ENCODE measurements around the gene CFAP20DC. TPM values are rescaled to one million over a fixed set of nuclear protein-coding genes. Genes with fewer than 3 reads are reported as not detected.

The CFAP20DC gene
- total RNA-seq, 1 experiment from 2014 or later, result 4.5 TPM

DNA sequence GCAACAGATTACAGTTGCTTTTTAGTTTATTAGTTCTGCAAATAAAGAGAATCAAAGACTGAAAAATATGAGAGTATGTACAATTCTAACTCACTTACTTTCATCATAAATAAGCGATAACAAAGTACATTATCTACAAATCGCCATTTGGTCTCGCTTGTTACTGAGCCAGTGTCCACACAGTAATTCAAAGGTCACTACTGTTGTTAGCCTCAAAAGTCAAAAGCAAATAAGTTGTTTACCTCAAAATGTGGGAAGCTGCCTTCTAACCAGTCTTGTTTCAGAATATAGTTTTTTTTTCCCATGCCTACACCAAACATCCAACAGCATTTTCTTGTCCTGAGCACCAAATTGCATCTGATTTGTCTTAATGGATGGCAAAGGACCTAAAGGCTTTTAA lies 255.9 kb downstream of the CFAP20DC start:
- H3K23ac ChIP-seq (ENCODE audit: insufficient read length, low read depth, low read length), result no peak overlapping the region
- H3T11ph ChIP-seq (ENCODE audit: low read length), result no peak overlapping the region
- no peaks in the 10 kb centered on the region for H3K23me2 ChIP-seq (ENCODE audit: insufficient read length, low read depth, low read length, poor library complexity, severe bottlenecking)
- H4K8ac ChIP-seq (replicated peaks; ENCODE audit: insufficient read length, low read depth, low read length), result no peak overlapping the region
- Mint-ChIP-seq H3K27me3 (ENCODE audit: low read depth) (no peaks in the 10 kb centered on the region), H3K9me3 (no peaks in the 10 kb centered on the region), H3K4me1 (peaks cover 11 to 14% of the 10 kb centered on the region in 2 experiments), H3K36me3 (ENCODE audit: insufficient read depth in 1 of 3, low read depth in 3 of 3) (peaks cover 0 to 12% (median 0%) of the 10 kb centered on the region in 3 experiments; a peak in 2 of 7 replicates), H3K4me3 (no peak overlapping the region), H3K27ac (no peak overlapping the region)
- H4K5ac ChIP-seq (ENCODE audit: insufficient read length, low read depth, low read length), result no peak overlapping the region
- H3K79me2 ChIP-seq (ENCODE audit: insufficient read depth, low read length), result no peaks in the 10 kb centered on the region
- H2BK20ac ChIP-seq (ENCODE audit: low read depth, low read length, poor library complexity, severe bottlenecking), result no peak overlapping the region
- H2BK120ac ChIP-seq (ENCODE audit: low read depth, low read length, poor library complexity, severe bottlenecking), result no peak overlapping the region
- H2BK15ac ChIP-seq (ENCODE audit: low read depth, low read length), result no peak overlapping the region
- H3K79me1 ChIP-seq (ENCODE audit: insufficient read depth, low read depth, low read length, poor library complexity, severe bottlenecking), result no peaks in the 10 kb centered on the region
- no peaks in the 10 kb centered on the region for H3K9me3 ChIP-seq (ENCODE audit: control insufficient read depth, low read depth, low read length)
- H3K27ac ChIP-seq (ENCODE audit: insufficient read length, low read depth, low read length), result no peak overlapping the region
- DNase-seq, result no peak
- no peak overlapping the region for H2AFZ ChIP-seq (ENCODE audit: low read length)
- TF ChIP-seq CTCF (conservative IDR thresholded peaks at IDR 0.05), result no peak
- no peak overlapping the region for H3K9ac ChIP-seq (ENCODE audit: extremely low read depth, insufficient read length, low read length)
- H3K56ac ChIP-seq (ENCODE audit: insufficient read length, low read depth, low read length), result no peak overlapping the region
- H3K27me3 ChIP-seq (ENCODE audit: insufficient read depth, low read length), result no peaks in the 10 kb centered on the region
- H4K91ac ChIP-seq (ENCODE audit: insufficient read length, low read depth, low read length), result no peak overlapping the region
- no peak overlapping the region for H3K4ac ChIP-seq (ENCODE audit: low read depth, low read length)
- no peak overlapping the region for H2BK12ac ChIP-seq (ENCODE audit: insufficient read length, low read depth, low read length)
- H2BK5ac ChIP-seq (ENCODE audit: insufficient read length, low read length), result no peak overlapping the region
- no peak overlapping the region for H2AK5ac ChIP-seq (ENCODE audit: insufficient read length, low read length)
- no peaks in the 10 kb centered on the region for H4K20me1 ChIP-seq (ENCODE audit: control insufficient read depth, insufficient read depth, insufficient read length)
- no CpG with 5 or more reads among the region's 3 CpGs for WGBS (ENCODE audit: extremely low coverage, insufficient read length, low lambda C conversion rate)
- H3K18ac ChIP-seq (ENCODE audit: insufficient read length, low read depth, low read length), result no peak overlapping the region
- H3K4me1 ChIP-seq (ENCODE audit: insufficient read depth, low read length), result no peaks in the 10 kb centered on the region
- H3K14ac ChIP-seq (ENCODE audit: insufficient read depth, low read length), result no peak overlapping the region
- H3K4me2 ChIP-seq (ENCODE audit: insufficient read depth, insufficient read length, low read length), result no peak overlapping the region
